Colonic mucosa (tissue), 4 donors: ENCODE data around the gene ZNF211. TPM values are rescaled to one million over a fixed set of nuclear protein-coding genes. Genes with fewer than 3 reads are reported as not detected.

Experiments used
- DNase-seq: peaks from one replicate; pipeline ENCODE4 v3.0.0-alpha.2; 2020
- H3K27ac ChIP-seq: fragments of 200-600 bp; one replicate; pipeline ENCODE4 v1.8.0; 2021
- H3K27me3 ChIP-seq: fragments of 200-600 bp; one replicate; pipeline ENCODE4 v1.8.0; 2021
- H3K36me3 ChIP-seq: fragments of 200-600 bp; one replicate; pipeline ENCODE4 v1.8.0; 2021
- H3K4me1 ChIP-seq: fragments of 200-600 bp; one replicate; pipeline ENCODE4 v1.8.0; 2021; ENCODE audit warnings: mild to moderate bottlenecking
- H3K4me3 ChIP-seq: fragments of 200-600 bp; one replicate; pipeline ENCODE4 v1.8.0; 2021
- H3K9ac ChIP-seq, 2 donors: one replicate each; pipeline ENCODE4 v1.7.0; 2013; ENCODE audit warnings: control low read depth in 2 of 2, low read depth in 2 of 2, low read length in 2 of 2
- H3K9me3 ChIP-seq: fragments of 200-600 bp; one replicate; pipeline ENCODE4 v1.8.0; 2021
- intact Hi-C: fragments of 100-400 bp; cut with DNase I; formaldehyde crosslinking; loops from one replicate; pipeline ENCODE4 v1.14.1; 2022
- total RNA-seq, 2 donors: library from RNA; stranded (reverse); fragmentation: NEBNext Ultra II Directional in 1 of 2; extraction: Animal tissue kit (Norgen Biotek cat#: 25700) in 1 of 2; gene quantifications; one replicate each; pipeline ENCODE4 v1.2.1, GENCODE V29; 2021
- TF ChIP-seq, protein P1 (sequence below): fragments of 200-600 bp; IDR thresholded peaks from one replicate; pipeline ENCODE4 v1.8.0; 2022; ENCODE audit warnings: antibody characterized with exemption, mild to moderate bottlenecking
- donor health status: healthy.
- donor health status: DM: no; HTN: no; CAD: no.
- donor health status: DM: no; HTN: no; CAD: no.

ZNF211 gene
- total RNA-seq, 2 donors from 2014 or later, result 6.0 to 6.1 TPM

DNA sequence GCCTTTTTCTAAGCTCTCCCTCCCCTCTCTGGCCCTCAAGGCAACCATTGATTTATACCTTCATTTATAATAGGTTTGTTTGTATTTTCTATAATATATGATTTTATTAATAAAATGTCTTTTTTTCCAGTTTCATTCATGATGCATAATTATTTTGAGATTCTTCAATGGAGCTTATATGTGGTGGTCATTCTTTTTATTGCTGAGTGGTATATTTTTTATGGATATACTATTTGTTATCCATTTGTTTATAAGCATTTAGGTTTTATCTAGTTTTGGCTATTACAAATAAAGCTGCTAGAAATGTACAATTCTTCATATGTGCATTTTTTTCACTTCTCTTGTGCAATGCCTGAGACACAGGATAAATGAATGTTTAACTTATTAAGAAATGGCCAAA lies 10.8 kb downstream of the ZNF211 start:
- TF ChIP-seq, protein P1, sequence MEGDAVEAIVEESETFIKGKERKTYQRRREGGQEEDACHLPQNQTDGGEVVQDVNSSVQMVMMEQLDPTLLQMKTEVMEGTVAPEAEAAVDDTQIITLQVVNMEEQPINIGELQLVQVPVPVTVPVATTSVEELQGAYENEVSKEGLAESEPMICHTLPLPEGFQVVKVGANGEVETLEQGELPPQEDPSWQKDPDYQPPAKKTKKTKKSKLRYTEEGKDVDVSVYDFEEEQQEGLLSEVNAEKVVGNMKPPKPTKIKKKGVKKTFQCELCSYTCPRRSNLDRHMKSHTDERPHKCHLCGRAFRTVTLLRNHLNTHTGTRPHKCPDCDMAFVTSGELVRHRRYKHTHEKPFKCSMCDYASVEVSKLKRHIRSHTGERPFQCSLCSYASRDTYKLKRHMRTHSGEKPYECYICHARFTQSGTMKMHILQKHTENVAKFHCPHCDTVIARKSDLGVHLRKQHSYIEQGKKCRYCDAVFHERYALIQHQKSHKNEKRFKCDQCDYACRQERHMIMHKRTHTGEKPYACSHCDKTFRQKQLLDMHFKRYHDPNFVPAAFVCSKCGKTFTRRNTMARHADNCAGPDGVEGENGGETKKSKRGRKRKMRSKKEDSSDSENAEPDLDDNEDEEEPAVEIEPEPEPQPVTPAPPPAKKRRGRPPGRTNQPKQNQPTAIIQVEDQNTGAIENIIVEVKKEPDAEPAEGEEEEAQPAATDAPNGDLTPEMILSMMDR, result no peak
- Histone ChIP-seq H3K9me3 (no peaks in the 10 kb centered on the region), H3K27me3 (no peaks in the 10 kb centered on the region), H3K9ac (no peak overlapping the region), H3K27ac (no peak overlapping the region), H3K36me3 (peaks cover 26% of the 10 kb centered on the region), H3K4me1 (no peaks in the 10 kb centered on the region), H3K4me3 (no peak overlapping the region)
- intact Hi-C loops, result no loop called here
- no peak for DNase-seq

DNA sequence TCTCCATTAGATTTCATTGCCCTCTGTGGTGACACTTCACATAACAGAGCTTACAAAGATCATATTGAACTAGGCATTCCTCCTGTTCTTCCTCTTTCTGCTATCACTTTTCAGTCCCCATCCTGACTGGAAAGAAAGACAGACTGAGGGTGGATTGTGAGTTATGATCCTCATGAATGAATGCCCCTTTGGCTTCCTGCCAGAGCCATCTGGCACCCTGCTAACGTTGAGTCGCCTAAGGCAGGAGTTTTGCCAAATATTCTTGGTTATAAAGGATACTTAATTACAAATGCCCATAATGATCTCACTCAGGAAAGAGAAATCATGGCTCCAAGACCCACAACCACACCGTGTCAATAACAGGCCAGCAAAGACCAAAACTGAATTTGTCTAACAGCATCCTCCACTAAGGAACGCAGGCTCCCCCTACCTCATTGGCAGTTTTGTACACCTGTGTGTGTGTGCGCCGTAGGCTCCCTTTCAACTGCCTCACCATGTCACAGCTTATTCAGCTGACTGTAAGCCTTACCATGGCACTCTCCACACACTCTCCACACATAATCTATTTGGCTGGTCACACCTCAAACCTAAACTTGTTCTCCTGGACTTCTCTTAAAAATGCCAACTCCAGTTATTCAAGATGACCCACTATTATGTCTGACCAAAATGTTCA lies 15.5 kb downstream of the ZNF211 start:
- H3K36me3 ChIP-seq, result no peaks in the 10 kb centered on the region
- intact Hi-C loops, result no loop called here
- no peaks in the 10 kb centered on the region for H3K9me3 ChIP-seq
- H3K9ac ChIP-seq, result no peak overlapping the region
- DNase-seq, result no peak
- H3K27me3 ChIP-seq, result no peaks in the 10 kb centered on the region
- TF ChIP-seq, protein P1, result no peak
- H3K27ac ChIP-seq, result no peak overlapping the region
- no peaks in the 10 kb centered on the region for H3K4me1 ChIP-seq
- no peak overlapping the region for H3K4me3 ChIP-seq

- Histone ChIP-seq H3K36me3 (no peaks in the 10 kb centered on the region), H3K9ac (no peak overlapping the region)
Observed at GRCh38 chr19:57651654-57651996, 18.7 kb downstream of the ZNF211 start.

GRCh38 chr19:57653689-57654088 lies 20.7 kb downstream of the ZNF211 start:
- intact Hi-C loops, result no loop called here
- Histone ChIP-seq H3K4me3 (no peak overlapping the region), H3K9me3 (no peaks in the 10 kb centered on the region), H3K9ac (no peak overlapping the region), H3K27ac (no peak overlapping the region), H3K4me1 (no peaks in the 10 kb centered on the region), H3K27me3 (no peaks in the 10 kb centered on the region), H3K36me3 (no peaks in the 10 kb centered on the region)
- DNase-seq, result no peak
- TF ChIP-seq, protein P1, result no peak

More at GRCh38 chr19:57651654-57651996, 18.7 kb downstream of the ZNF211 start:
- Histone ChIP-seq H3K9me3 (no peaks in the 10 kb centered on the region), H3K4me3 (no peak overlapping the region), H3K27ac (no peak overlapping the region), H3K4me1 (no peaks in the 10 kb centered on the region), H3K27me3 (no peaks in the 10 kb centered on the region)
- no peak for DNase-seq
- TF ChIP-seq, protein P1, result no peak
- intact Hi-C loops, result no loop called here

- H3K4me1 ChIP-seq, result no peaks in the 10 kb centered on the region
- H3K4me3 ChIP-seq, result no peak overlapping the region
- H3K27me3 ChIP-seq, result no peaks in the 10 kb centered on the region
- H3K9ac ChIP-seq, result no peak overlapping the region
- intact Hi-C loops, result no loop called here
- no peak overlapping the region for H3K27ac ChIP-seq
- TF ChIP-seq, protein P1, result no peak
- no peaks in the 10 kb centered on the region for H3K36me3 ChIP-seq
- DNase-seq, result no peak
- no peaks in the 10 kb centered on the region for H3K9me3 ChIP-seq
Observed at GRCh38 chr19:57655443-57655842, 22.5 kb downstream of the ZNF211 start.
